Heart left ventricle (tissue), 13 donors: ENCODE measurements around the gene TBC1D8B.

Experiments used
- CTCF ChIP-seq, 12 donors: fragments of 200-600 bp; sonication (generic) in 4 of 12; IDR thresholded peaks; one replicate each; pipeline versions ENCODE4 v1.5.0 to v1.8.0; 2018 to 2022; ENCODE audit warnings: antibody characterized with exemption in 12 of 12, mild to moderate bottlenecking in 5 of 12
- POLR2A ChIP-seq, 2 donors: fragments of 450-650 bp; IDR thresholded peaks; one replicate each; pipeline ENCODE4 v1.6.1; 2017; ENCODE audit warnings: antibody characterized with exemption in 2 of 2, mild to moderate bottlenecking in 2 of 2, moderate library complexity in 2 of 2
- donor health status: ischemic (EF 13 %, LVEDD 7.1; RV severe dilation, severe dysfunction).
- donor health status: DM: no; HTN: yes; CAD: no.
- donor health status: DM: no; HTN: no; CAD: no.
- donor health status: ischemic (EF 25% LVEDD 6.9; RV normal size, moderate dysfunction).
- donor health status: ischemic (EF 25% LVEDD 5.7; RV mildly dilated, moderate dysfunction).
- donor health status: ischemic (EF 35%, LVEDD 5.7; RV mildly dilated, moderate dysfunction).
- donor health status: nonischemic (EF 11% LVEDD 7.7; RV severe dilation, severe dysfunction).
- donor health status: DM: yes; HTN: yes; CAD: no.
- donor health status: PGD.
- donor health status: ischemic (EF 29% LVEDD 5.4; RV normal size, mild dysfunction).
- donor health status: nonischemic (EF 23%, LVEDD 6.1; RV moderate dilation, normal function).

GRCh38 chrX:106905064-106905708, 102.7 kb downstream of the TBC1D8B start:
- TF ChIP-seq CTCF (IDR thresholded peaks at IDR 0.05) (no peak), POLR2A (IDR thresholded peaks at IDR 0.05) (no peak)
